ENCODE measurements around the gene KMT2B. TPM values are rescaled to one million over a fixed set of nuclear protein-coding genes. Genes with fewer than 3 reads are reported as not detected.
A peak's percentile ranks its signal among the peaks of the same experiment; 100 is the strongest.

The KMT2B gene
- total RNA-seq, result 84.5 and 85.6 TPM in 2 replicates
- 11.8 TPM for total RNA-seq (2013)
- 96.9 and 106 TPM in 2 replicates for polyA plus RNA-seq
- 23.3 and 38.3 TPM in 2 replicates for polyA minus RNA-seq

GRCh38 chr19:35717665-35718344 is at the start of gene KMT2B:
TSS of gene KMT2B (plus strand) at chr19:35718003. CDS start at chr19:35718019, 16 bp downstream.
- TF ChIP-seq EZH2 (IDR thresholded peaks at IDR 0.05; ENCODE audit: borderline replicate concordance, insufficient read depth, low read depth, low read length, poor library complexity, severe bottlenecking) (no peak), CTCF (IDR thresholded peaks at IDR 0.05) (no peak)
- Histone ChIP-seq H3K27ac (ENCODE audit: low read length in 2 of 2) (peak within 1 kb of the TSS; percentile 68 to 85), H3K4me3 (ENCODE audit: control extremely low read depth in 1 of 5, extremely low read depth in 1 of 5, insufficient read depth in 1 of 5, low read depth in 2 of 5, low read length in 4 of 5) (peak within 1 kb of the TSS; percentile 39 to 87 (median 76)), H4K20me1 (ENCODE audit: control insufficient read depth, insufficient read depth, low read length, poor library complexity, severe bottlenecking) (peaks cover 43% of the 10 kb centered on the region), H3K9me3 (ENCODE audit: control extremely low read depth in 1 of 3, control insufficient read depth in 2 of 3, insufficient read depth in 1 of 3, low read length in 2 of 3) (no peaks in the 10 kb centered on the region), H2AFZ (ENCODE audit: insufficient read depth, low read depth, low read length, poor library complexity, severe bottlenecking) (peak within 1 kb of the TSS; percentile 89), H3K36me3 (replicated peaks in 1 of 2; ENCODE audit: control extremely low read depth in 1 of 2, control insufficient read depth in 1 of 2, extremely low read depth in 1 of 2, insufficient read depth in 2 of 2, low read length in 1 of 2) (peaks cover 0 to 27% of the 10 kb centered on the region in 2 experiments), H3K27me3 (replicated peaks in 1 of 4; ENCODE audit: control extremely low read depth in 1 of 4, control insufficient read depth in 3 of 4, insufficient read depth in 4 of 4, low read length in 3 of 4) (no peaks in the 10 kb centered on the region), H3K4me2 (replicated peaks; ENCODE audit: low read depth, low read length, poor library complexity, severe bottlenecking) (peak within 1 kb of the TSS; percentile 94), H3K9ac (ENCODE audit: low read length) (peak within 1 kb of the TSS; percentile 80), H3K4me1 (ENCODE audit: control insufficient read depth in 2 of 2, insufficient read depth in 2 of 2, low read length in 2 of 2) (peaks cover 19 to 58% of the 10 kb centered on the region in 2 donors), H3K79me2 (ENCODE audit: control insufficient read depth, insufficient read depth, low read length) (peaks cover 61% of the 10 kb centered on the region)
- no peaks in the 10 kb centered on the region for H3K27me3 Mint-ChIP-seq
- DNase-seq (no peak), ATAC-seq (ENCODE audit: low read depth) (no peak)
- intact Hi-C loops (cut with micrococcal nuclease), result loop anchor here (1.0 to 10.0 kb wide), 11 partner anchors 16 to 373 kb away; partner anchors contain the start of genes ARHGAP33, COX6B1, FFAR1 and HAUS5
- CTCF ChIA-PET, result interaction anchor here (0.8 to 1.1 kb wide), 2 partner anchors 19 to 207 kb away, joined by 3 read pairs; no protein-coding TSS in a partner anchor
- WGBS (ENCODE audit: insufficient coverage), result under 1% methylated on average over 87 of the region's 109 CpGs
- POLR2A ChIA-PET, result interaction anchor here (1.3 to 1.8 kb wide), 2 partner anchors 23 to 28 kb away, joined by 7 to 10 read pairs; partner anchors contain the start of genes PSENEN and U2AF1L4
- H3K4me3 Mint-ChIP-seq, result peak within 1 kb of the TSS; percentile 98
- H3K4me1 Mint-ChIP-seq, result peaks cover 58% of the 10 kb centered on the region
- no peaks in the 10 kb centered on the region for H3K9me3 Mint-ChIP-seq (ENCODE audit: insufficient read depth)
- peak within 1 kb of the TSS; percentile 99 for H3K27ac Mint-ChIP-seq

- no peak for TF ChIP-seq EZH2 (IDR thresholded peaks at IDR 0.05; ENCODE audit: borderline replicate concordance, insufficient read depth, low read depth, low read length, poor library complexity, severe bottlenecking)
- TF ChIP-seq CTCF (IDR thresholded peaks at IDR 0.05), result no peak
- ChIA-PET POLR2A (no interaction called here), CTCF (no interaction called here)
- Mint-ChIP-seq H3K27ac (no peak overlapping the region), H3K4me1 (peaks cover 7% of the 10 kb centered on the region), H3K9me3 (ENCODE audit: insufficient read depth) (no peaks in the 10 kb centered on the region), H3K4me3 (no peak overlapping the region), H3K27me3 (peaks cover 26% of the 10 kb centered on the region)
- no peak overlapping the region for H3K4me2 ChIP-seq (replicated peaks; ENCODE audit: low read depth, low read length, poor library complexity, severe bottlenecking)
- no peak overlapping the region for H2AFZ ChIP-seq (ENCODE audit: insufficient read depth, low read depth, low read length, poor library complexity, severe bottlenecking)
- H3K4me1 ChIP-seq (ENCODE audit: control insufficient read depth in 2 of 2, insufficient read depth in 2 of 2, low read length in 2 of 2), result peaks cover 8 to 9% of the 10 kb centered on the region in 2 donors
- peaks cover 0 to 11% (median 0%) of the 10 kb centered on the region in 3 donors for H3K9me3 ChIP-seq (ENCODE audit: control extremely low read depth in 1 of 3, control insufficient read depth in 2 of 3, insufficient read depth in 1 of 3, low read length in 2 of 3)
- H3K79me2 ChIP-seq (ENCODE audit: control insufficient read depth, insufficient read depth, low read length), result no peaks in the 10 kb centered on the region
- no peak for DNase-seq
- peaks cover 0 to 9% of the 10 kb centered on the region in 2 experiments for H3K36me3 ChIP-seq (replicated peaks in 1 of 2; ENCODE audit: control extremely low read depth in 1 of 2, control insufficient read depth in 1 of 2, extremely low read depth in 1 of 2, insufficient read depth in 2 of 2, low read length in 1 of 2)
- intact Hi-C loops (cut with micrococcal nuclease), result no loop called here
- peaks cover 0 to 34% (median 13%) of the 10 kb centered on the region in 4 experiments for H3K27me3 ChIP-seq (replicated peaks in 1 of 4; ENCODE audit: control extremely low read depth in 1 of 4, control insufficient read depth in 3 of 4, insufficient read depth in 4 of 4, low read length in 3 of 4)
- no peak overlapping the region for H3K9ac ChIP-seq (ENCODE audit: low read length)
- no peak overlapping the region for H3K27ac ChIP-seq (ENCODE audit: low read length in 2 of 2)
- H3K4me3 ChIP-seq (ENCODE audit: control extremely low read depth in 1 of 5, extremely low read depth in 1 of 5, insufficient read depth in 1 of 5, low read depth in 2 of 5, low read length in 4 of 5), result no peak overlapping the region
- WGBS (ENCODE audit: insufficient coverage), result 95% methylated on average over 6 of the region's 6 CpGs
- no peaks in the 10 kb centered on the region for H4K20me1 ChIP-seq (ENCODE audit: control insufficient read depth, insufficient read depth, low read length, poor library complexity, severe bottlenecking)
- no peak for ATAC-seq (ENCODE audit: low read depth)
Observed at GRCh38 chr19:35669566-35669965, 48.2 kb upstream of the KMT2B start.
